ENCODE data around the gene KNCN.

Gene KNCN

DNA sequence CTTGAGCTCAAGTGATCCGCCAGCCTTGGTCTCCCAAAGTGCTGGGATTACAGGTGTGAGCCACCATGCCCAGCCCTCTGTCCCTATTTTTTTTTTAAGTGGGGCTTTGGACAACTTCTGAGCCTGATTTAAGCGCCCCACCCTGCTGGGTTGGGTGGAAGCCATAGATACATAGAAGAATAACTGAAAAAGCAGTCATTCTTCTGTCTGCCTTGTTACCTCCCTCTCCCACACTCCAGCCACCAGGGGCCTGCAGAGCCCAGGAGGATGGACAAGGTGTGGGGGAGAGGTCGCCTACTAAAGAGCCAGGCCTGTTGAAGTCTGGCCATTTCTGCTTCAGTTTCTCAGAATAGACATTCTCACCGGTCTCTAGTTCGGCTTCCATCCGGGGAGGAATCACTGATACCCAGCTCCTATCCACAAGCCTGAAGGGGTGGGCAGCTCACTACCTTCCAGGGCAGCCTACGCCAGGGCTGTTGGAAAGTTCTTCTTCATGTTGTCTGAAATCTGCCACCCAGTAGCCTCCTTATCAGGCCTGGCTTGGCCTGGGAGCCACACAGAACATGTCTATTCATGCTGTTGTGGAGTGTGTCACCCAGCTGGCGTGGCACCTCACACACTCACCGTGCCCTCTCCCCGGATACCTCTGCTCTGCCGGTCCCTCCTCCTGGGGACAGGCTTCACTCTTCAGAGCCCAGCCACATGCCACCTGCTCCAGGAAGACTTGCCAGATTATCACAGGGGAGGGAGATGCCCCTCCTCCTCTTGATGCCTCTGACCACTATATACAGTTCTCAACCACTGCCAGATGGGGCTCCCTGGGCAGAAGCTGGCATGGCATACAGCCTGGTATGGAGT lies 27.7 kb downstream of the KNCN start:
- DNase-seq = no peak

DNA sequence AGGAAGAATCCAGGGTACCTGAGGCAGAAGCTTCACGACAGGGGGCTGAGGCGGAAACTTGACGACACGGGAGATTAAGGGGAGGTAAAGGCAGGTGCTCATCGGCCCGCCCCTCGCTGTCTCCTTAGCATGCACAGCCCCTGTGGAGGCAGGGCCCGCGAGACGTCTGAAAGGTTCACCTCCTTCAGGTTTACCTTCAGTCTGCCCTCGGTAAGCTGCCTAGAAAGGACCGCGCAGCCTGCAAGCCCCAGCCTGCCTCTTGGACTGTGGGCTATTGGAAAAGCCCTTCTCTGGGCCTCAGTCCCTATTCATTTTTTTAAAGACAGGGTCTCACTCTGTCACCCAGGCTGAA lies 28.5 kb downstream of the KNCN start:
- DNase-seq = no peak

DNA sequence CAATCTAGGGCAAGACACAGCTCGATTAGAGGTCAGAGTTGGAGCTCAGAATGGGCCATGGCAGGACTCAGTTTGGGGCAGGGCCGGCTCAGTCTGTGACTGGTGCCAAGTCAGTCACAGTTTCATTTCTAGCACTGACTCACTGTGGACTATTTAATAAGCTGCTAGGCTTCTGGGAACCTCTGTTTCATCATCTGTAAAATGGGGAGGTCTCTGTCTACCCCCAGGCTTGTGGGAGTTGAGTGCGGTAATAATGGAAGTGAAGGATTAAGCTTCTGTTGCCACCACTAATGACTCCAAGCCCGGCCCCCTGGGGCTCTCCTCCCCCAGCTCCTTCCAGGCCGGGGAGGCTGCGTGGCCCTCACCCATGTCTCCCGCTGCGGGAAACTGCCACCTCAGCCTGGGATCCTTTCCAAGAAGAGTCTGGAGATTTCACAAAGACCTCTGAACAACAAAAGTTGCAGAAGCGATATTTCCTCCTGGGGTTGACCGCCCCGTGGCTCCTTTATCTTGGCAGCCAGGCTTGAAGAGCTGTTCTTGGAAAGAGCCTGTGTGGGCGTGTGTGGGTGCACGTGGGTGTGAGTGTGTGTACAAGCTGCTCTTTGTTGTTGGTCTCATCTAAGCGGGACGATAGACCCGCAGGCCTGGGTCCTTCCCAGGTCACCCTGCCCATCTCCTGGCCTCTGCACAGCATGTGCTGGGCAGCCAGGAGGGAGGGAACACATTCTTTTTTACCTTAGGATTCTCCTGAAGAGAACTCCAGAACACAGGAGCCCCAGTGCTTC lies 29.1 kb downstream of the KNCN start:
- peak; percentile 89 for DNase-seq

DNA sequence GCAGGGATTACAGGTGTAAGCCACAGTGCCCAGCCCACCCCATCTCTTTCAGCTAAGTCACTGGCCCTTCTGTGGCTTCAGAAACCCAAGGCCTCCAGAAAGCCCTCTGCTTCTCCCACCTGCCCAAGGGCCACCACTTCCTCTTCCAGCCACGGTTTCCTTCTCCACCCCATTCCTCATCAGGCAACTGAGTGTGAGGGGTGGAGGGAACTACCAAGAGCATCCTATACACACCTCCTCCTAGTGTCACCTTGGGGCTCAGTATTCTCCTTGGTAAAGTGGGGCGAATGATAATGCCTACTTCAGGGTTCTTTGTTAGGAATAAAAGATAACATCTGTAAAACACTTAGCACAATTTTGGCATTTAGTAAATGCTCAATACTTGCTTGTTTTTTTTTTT lies 30.0 kb downstream of the KNCN start:
- DNase-seq = no peak

DNA sequence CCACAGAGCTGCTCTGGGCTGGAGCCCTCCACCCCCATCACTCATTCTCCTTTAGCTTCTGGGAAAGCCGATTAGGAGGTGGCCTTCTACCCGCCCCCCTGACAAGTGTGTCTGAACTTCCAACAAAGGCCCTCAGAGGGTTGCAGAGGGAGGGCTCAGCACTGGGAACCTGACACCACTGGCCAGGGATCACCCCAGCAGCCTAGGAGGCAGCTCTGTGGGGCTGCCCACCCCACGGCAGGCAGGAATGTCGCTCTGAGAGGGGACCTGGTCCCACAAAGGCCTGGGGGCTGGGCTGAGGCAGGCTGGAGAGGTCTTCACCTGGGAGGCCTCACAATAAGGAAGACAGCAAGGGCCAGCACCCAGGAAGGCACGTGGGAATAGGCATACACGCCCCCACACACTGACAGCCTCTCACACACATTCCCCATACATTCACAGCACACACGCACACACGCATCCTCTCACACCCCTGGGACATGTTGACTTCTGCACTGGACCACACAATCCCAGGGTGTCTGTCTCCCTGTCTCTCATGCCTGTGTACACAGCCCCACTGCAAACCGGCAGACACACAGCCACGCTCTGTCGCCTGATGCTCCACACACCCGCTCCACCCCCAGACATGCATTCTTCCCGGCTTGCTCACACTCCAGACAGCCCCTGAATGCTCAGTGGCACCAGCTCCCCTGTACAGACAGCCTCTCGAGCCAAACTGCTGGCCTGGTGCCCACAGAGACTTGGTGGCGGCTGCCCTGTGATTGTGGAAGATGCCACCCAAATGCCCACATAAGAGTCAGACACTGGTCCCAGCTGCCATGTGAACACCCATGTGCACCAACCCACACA lies 31.2 kb downstream of the KNCN start:
- DNase-seq = no peak

DNA sequence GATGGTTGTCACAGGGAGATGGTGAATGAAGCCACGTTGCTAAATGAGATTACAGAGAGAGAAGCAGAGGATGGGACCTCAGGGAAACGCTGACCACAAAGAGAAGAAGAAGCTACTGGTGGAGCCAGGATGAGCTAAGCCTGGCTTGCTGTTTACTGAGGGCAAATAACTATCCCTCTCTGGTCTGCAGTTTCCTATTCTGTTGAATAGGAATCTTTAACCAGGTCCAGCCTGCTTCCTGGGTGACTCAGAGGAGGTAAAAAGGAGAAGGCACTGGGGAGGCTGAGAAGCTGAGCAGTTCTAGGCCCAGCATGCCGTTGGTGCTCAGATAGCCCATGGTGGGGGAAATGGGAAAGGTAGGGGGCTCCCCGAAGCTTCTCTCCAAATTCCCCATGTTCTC lies 32.2 kb downstream of the KNCN start:
- no peak for DNase-seq

DNA sequence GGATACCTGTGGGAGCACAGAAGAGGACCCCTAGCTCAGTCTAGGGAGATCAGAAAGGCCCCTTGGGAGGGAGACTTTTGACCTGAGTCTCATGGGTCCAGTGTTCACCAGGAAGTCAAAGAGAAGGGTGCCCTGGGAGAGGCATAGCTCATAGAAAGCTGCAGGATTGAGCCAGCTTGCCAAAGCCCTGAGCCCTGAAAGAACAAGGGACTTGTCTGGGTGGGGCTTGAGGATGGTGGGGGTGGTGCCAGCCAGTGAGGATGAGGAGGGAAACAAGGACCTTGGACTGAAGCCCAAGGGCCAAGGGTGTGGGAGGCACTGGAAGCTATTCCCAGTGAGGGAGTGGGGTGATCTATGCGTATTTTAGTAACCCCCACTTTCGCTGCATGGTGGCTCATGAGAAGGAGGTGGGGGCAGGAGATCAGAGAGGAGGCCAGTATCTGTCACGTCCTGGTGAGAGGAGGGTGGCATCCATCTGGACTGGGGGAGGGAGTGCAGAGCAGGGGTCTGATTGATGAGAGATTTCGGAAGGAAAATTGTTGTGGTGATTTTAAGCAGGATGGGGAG lies 33.4 kb downstream of the KNCN start:
- DNase-seq = no peak

DNA sequence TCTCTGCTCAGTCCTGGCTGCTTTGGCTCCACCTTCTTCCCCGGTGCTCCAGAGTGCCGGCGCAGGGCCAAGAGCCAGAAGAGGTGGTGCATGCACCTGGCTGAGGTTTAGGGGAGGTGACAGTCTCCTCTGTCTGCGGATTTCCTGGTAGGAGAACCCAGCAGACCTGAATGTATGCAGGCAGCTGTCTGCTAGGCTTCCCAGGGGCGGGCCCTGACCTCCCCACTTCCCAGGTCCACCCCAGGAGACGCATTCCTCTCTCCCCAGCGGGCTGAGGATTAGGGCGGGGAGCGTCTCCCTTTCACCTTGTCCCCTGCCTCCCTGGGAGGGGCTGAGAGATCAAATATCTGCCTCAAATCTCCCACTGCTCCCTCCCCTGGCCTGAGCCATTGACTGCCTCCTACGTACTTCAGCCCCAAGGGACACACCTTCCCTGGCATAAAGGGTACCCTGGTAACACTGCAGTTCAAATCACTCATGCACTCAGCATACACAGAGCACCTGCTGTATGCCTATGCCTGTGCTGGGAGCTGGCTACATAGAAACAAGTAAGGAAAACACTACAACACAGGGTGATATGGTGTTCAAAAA lies 34.3 kb downstream of the KNCN start:
- no peak for DNase-seq

DNA sequence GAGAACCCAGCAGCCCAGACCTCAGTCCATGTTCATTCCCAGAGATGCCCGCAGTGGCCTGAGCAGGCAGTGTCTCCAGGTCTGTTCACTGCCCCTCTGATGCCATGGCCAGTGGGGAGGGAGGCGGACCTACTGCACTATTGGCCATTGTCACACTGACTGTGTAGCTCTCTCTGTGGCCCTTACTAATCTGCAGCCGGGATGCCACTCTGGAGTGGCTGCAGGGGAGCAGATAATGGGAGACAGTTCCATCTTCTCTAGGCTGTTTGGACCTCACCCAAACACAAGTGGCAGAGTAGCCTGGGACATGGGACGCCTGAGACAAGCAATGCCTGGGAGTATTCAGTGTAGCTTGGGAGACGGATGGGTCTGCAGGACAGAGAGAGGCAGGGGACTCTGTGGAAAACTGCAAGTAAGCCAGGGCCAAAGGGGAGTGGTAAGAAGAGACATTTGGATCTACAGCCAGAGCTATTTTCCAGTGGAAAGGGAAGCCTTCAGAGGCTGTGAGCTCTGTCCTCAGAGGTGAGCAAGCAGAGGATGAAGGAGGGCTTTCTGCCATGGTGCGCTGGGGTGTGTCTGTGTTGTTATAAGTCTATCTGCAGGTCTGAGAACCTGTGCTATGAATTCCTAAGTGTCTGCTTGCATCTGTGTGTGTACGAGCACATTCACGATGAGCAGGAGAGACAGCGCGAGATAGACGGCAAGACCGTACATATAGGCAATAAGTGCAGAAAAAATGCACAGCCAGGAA lies 35.1 kb downstream of the KNCN start:
- DNase-seq = no peak

DNA sequence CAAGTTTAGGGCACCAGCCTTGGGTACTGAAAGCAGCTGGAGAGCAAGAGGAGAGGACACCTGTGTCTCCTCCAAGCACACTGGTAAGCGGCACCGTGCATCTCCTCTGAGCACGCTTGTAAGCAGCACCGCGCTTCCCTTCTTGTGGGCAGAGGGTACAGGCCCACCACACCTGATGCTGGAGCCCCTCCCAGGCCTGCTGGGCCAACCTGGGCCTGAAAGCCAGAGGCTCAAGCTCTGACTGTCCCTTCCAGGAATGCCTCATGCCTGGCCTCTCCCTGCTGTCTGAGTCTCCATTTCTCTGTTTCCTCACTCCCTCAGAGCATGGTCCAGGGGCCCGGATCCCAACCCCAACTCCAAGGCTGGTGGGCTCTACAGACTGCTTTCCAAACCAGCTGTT lies 35.9 kb downstream of the KNCN start:
- no peak for DNase-seq

DNA sequence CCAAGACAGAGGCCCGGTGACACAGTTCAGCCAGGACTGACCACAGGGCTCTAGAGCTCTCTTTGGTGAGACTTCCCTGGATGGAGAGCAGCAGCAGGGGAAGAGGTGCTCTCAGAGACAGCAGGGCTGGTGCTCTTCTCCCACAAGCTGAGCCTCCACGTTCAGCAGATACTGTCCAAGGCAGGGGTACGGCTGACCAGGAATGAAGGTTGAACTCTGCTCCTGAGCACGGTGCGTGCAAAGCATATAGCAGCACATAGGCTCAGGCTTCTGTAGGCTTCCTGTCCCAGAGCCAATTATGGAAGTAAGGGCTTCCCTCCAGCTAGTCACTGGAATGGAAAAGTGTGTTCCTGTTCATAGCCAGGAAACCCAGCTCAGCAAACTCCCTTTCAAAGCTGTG lies 37.9 kb downstream of the KNCN start:
- no peak for DNase-seq

DNA sequence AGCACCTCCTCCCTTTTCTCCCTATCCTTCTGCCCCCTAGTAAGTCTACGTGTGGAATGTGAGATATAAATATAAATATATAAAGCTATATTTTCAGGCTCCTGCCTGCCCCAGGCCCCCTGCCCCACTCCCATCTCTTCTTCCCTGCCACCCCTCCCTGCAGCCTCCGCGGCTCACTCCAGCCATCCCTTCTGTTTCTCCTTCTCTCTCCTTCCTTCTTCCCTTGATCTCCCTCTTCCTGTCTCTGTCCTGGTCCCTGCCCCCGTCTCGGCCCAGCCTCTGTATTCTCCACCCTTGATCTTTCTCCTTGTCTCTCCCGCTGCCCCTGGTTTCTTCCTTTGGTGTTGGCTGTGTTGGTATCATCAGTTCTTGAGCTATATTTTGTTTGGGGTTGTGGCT lies 38.7 kb downstream of the KNCN start:
- no peak for DNase-seq

DNA sequence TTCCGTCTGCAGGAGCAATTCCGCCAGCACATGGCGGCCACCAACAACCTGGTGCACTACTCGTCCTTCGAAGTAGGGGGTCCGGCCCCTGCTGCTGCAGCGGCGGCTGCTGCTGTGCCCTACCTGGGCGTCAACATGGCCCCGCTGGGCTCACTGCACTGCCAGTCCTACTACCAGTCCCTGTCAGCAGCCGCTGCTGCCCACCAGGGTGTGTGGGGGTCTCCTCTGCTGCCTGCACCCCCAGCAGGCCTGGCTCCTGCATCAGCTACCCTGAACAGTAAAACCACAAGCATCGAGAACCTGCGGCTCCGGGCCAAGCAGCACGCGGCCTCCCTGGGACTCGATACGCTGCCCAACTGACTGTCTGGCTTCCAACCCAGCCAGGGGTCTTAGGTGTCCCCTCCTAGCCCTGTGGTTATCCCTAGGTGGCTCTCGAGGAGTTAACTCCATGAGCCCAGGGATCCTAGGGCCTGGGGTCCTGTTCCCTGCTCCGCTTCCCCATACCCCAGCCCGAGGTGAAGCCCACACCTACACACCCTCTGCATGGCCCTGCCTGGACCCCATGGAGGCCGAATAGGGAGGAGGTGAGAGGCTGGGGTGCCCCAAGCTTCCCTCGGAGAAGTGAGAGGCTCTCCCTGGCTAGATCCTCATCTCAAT lies 39.2 kb downstream of the KNCN start:
- no peak for DNase-seq

DNA sequence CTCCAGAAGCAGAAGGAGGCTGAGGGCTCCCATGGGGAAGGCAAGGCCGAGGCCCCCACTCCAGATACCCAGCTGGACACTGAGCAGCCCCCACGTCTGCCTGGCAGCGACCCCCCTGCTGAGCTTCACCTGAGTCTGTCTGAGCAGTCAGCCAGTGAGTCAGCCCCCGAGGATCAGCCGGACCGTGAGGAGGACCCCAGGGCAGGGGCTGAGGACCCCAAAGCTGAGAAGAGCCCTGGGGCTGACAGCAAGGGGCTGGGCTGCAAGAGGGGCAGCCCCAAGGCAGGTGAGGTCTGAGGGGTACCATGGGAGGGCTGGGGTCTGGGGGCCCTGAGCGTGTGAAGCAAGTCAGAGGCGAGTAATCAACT lies 40.5 kb downstream of the KNCN start:
- DNase-seq = no peak

DNA sequence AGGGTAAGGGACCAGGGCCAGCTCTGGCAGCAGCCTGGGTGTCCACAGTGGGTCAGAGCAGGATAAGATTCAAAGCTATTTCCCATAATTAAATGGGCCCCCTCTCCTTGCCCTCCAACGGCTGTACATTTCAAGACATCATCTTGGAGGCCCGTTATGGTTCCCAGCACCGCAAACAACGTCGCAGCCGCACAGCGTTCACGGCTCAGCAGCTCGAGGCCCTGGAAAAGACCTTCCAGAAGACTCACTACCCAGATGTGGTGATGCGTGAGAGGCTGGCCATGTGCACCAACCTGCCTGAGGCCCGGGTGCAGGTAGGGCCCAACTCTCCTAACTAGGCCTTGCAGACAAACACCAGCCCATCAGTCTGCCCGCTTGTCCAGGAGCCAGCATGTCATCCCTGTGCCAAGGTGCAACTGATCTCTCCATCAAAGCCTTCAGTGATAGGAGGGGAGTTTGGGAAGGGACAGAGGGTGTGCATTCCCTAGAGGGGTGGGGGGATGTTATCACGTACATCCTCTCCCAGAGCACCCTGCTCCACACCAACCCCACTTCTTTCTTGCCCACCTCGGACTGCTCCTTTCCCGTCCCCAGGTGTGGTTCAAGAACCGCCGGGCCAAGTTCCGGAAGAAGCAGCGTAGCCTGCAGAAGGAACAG lies 41.0 kb downstream of the KNCN start:
- DNase-seq = no peak

DNA sequence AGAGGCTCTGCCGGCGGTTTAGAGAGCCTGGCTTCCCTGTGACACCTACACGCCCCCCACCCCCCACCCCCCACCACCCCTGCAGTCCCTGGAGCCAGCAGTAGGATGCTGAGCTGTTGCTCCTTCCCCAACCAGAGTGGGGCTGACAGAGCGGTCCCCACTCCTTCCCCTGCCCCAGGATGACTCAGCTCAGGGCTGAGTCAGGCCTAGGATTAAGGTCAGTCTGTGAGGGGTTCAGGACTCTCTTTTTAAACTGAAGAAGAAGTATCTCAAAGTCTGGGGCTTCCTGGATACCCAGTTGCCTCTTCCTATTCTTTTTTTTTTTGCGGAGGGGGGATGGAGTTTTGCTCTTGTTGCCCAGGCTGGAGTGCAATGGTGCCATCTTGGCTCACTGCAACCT lies 42.7 kb downstream of the KNCN start:
- DNase-seq = peak; percentile 43

DNA sequence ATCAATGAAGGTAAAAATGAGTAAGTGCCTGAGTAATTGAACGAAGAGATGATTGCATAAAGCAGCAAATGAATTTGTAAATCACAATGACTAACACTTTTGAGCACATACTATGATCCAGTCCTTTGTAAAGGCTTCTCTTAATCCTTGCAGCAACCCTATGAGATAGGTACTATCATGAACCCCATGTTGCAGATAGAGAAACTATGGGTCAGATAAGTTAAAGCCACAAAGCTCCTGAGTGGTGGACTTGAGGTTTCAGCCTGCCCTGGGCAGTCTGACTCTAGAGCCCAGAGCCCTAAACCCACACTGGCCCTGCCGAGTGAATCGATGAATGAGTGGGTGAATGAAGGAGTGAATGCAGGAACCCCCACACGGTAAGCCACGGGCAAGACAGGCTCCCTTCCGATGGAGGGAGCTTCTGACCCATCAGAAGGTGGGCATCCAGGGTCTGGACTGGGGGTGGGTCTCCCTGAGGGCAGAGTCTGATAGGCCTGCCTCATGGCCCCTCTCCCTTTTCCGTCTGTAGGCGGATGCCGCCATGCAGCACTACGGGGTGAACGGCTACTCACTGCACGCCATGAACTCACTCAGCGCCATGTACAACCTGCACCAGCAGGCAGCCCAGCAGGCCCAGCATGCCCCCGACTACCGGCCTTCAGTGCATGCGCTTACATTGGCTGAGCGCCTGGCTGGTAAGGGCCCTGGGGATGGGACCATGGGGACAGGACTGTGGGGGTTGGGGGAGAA lies 44.8 kb downstream of the KNCN start:
- DNase-seq = no peak

DNA sequence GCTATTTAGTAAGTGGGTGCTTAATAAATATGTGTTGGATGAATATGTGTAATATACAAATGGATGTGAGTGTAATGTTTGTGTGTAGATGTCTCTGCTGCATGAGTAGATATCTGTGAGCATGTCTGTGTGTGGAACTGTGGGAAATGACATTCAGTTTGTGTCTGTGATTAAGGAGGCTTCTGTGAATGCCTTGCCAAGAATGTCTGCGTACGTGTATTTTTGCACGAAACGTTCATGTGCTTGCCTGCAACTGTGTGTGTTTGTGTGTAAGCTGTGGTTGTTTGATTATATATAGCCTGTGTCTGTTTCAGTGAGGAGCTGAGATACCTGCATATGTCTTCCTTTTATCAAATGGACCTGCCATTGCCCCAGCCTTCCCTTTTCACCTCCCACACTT lies 48.0 kb downstream of the KNCN start:
- DNase-seq = no peak

DNA sequence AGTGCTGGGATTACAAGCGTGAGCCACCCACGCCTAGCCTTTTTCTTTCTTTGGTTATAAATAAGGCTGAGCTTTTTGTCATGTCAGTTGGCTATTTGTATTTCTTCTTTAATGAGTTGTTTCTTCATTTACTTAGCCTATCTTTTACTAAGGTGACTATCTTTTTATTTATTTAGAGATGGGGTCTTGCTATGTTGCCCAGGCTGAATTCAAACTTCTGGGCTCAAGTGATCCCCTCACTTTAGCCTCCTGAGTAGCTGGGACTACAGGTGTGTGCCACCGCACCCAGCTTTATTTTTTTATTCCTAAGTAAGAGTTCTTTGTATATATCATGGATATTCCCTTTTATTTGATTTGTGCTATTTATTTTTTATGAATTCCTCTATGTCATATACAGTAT lies 49.9 kb downstream of the KNCN start:
- DNase-seq = no peak

DNA sequence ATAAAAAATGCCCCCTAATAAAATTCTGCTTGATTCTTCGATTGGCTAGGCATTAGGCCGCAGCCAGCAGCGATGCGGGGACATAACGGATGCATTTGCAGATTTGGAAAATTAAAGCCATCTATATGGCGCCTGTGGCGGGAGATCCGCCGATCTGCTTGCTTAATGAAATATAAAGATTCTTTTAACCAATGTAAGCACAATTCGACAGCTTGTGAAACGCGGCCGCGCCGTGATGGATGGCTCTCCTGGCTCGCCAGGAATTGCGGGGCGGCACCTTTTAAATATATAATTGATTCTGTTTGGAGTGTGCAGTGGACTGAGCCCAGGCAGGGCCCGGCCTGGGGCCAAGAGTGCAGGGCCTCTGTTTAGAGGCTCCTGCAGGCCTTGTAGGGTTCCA lies 53.8 kb downstream of the KNCN start:
- no peak for DNase-seq
